ENCODE results near the gene MAP3K1. TPM values are rescaled to one million over a fixed set of nuclear protein-coding genes. Genes with fewer than 3 reads are reported as not detected.

MAP3K1 gene
- total RNA-seq, 1 donor from 2014 or later, result 26.3 TPM

DNA sequence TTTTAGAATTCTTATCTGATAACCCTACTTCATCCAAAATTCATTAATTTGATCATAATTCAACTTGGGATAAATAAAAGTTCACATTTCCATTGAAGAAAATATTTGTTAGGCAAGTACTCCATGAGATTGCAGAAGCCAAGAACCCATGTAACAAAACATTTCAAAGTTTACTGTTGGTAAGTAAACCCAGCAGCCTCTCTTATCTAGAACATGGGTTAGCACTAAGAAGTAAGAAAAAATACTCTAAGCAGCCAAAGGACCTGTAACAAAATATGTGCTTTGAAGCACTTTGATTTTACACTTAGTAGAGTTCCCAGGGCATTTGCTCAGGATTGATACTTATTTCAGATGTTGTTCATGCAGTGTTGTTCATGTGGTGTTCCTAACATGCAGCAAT is 8.7 kb downstream of the MAP3K1 start:
- TF ChIP-seq, protein P1, sequence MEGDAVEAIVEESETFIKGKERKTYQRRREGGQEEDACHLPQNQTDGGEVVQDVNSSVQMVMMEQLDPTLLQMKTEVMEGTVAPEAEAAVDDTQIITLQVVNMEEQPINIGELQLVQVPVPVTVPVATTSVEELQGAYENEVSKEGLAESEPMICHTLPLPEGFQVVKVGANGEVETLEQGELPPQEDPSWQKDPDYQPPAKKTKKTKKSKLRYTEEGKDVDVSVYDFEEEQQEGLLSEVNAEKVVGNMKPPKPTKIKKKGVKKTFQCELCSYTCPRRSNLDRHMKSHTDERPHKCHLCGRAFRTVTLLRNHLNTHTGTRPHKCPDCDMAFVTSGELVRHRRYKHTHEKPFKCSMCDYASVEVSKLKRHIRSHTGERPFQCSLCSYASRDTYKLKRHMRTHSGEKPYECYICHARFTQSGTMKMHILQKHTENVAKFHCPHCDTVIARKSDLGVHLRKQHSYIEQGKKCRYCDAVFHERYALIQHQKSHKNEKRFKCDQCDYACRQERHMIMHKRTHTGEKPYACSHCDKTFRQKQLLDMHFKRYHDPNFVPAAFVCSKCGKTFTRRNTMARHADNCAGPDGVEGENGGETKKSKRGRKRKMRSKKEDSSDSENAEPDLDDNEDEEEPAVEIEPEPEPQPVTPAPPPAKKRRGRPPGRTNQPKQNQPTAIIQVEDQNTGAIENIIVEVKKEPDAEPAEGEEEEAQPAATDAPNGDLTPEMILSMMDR (conservative IDR thresholded peaks at IDR 0.05), result no peak
- no peak for DNase-seq (ENCODE audit: low read depth, low spot score)
- Mint-ChIP-seq H3K36me3 (ENCODE audit: low read depth) (peaks cover 2% of the 10 kb centered on the region), H3K9me3 (no peaks in the 10 kb centered on the region), H3K27me3 (ENCODE audit: low read depth) (no peaks in the 10 kb centered on the region), H3K4me3 (no peak overlapping the region), H3K27ac (ENCODE audit: unreplicated experiment) (no peak overlapping the region), H3K4me1 (peaks cover 53% of the 10 kb centered on the region)

DNA sequence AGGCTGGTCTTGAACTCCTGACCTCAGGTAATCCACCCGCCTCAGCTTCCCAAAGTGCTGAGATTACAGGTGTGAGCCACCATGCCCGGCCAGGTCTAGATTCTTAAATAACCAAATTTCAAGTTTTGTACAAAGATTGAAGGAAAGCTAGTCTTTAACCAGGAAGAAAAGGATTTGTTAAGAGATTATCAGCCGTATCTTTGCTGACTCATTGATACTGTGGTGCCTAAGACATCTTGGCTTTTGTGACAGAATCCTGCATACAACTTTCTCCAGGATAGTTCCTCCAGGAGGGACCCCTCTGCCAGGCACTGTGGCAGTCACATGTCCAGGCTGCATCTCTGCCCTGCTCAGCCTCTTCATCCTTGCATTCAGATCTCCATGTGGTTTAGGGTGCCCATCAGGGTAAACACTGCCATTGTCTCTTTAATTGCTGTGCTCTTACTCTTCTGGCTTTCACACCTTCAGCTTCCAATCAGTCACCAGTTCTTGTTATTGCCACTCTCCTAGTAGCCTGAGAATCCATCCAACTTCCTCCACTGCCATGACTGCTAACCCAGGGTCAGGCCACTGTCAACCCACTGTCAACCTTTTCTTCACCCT is 10.0 kb downstream of the MAP3K1 start:
- H3K9me3 Mint-ChIP-seq, result no peaks in the 10 kb centered on the region
- TF ChIP-seq, protein P1 (conservative IDR thresholded peaks at IDR 0.05), result no peak
- peaks cover 52% of the 10 kb centered on the region for H3K4me1 Mint-ChIP-seq
- H3K27ac Mint-ChIP-seq (ENCODE audit: unreplicated experiment), result no peak overlapping the region
- H3K27me3 Mint-ChIP-seq (ENCODE audit: low read depth), result no peaks in the 10 kb centered on the region
- no peak overlapping the region for H3K4me3 Mint-ChIP-seq
- DNase-seq (ENCODE audit: low read depth, low spot score), result no peak
- H3K36me3 Mint-ChIP-seq (ENCODE audit: low read depth), result peaks cover 2% of the 10 kb centered on the region

DNA sequence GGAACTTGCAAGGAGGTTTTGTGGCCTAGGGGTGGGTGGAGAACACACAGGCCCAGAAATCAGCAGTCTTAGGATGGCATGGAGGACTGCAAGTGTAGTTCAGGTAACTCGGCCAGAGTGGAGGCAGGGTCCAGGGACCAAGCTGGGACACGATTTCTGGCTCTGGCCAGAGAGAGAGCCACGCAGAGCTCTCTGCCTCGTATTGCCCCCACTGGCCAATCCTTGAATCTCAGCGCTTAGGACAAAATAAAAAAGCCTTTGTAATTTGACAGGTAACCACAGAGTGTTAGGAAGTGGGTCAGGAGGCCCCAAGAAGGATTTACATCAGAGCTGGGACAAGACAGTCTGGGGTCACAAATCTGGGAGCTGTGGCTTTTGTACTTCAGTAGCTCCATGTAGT is 11.7 kb downstream of the MAP3K1 start:
- DNase-seq (ENCODE audit: low read depth, low spot score), result no peak
- H3K9me3 Mint-ChIP-seq, result no peaks in the 10 kb centered on the region
- TF ChIP-seq, protein P1 (conservative IDR thresholded peaks at IDR 0.05), result peak; percentile 51
- no peak overlapping the region for H3K27ac Mint-ChIP-seq (ENCODE audit: unreplicated experiment)
- H3K36me3 Mint-ChIP-seq (ENCODE audit: low read depth), result peaks cover 2% of the 10 kb centered on the region
- H3K4me1 Mint-ChIP-seq, result peaks cover 55% of the 10 kb centered on the region
- no peaks in the 10 kb centered on the region for H3K27me3 Mint-ChIP-seq (ENCODE audit: low read depth)
- H3K4me3 Mint-ChIP-seq, result no peak overlapping the region

DNA sequence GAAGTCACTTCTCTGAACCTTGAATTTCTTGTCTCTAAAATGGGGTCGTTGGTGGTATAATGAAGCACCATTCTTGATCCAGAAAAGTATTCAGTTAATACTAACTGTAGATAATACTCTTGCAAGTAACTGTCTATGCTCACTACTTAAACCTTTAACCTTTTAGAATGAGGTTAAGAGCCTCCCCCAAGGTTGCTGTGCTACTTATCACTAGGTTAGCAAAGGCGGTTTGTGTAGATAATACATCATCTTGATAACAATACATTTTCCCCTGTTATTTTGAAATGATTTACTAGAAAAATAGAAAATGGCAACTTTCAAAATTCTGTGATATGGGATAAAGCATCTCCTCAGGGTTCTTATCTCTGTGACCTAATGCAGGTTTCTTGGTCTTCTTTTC is 12.6 kb downstream of the MAP3K1 start:
- DNase-seq (ENCODE audit: low read depth, low spot score), result no peak
- no peak overlapping the region for H3K27ac Mint-ChIP-seq (ENCODE audit: unreplicated experiment)
- peaks cover 2% of the 10 kb centered on the region for H3K36me3 Mint-ChIP-seq (ENCODE audit: low read depth)
- H3K27me3 Mint-ChIP-seq (ENCODE audit: low read depth), result no peaks in the 10 kb centered on the region
- no peaks in the 10 kb centered on the region for H3K9me3 Mint-ChIP-seq
- no peak overlapping the region for H3K4me3 Mint-ChIP-seq
- TF ChIP-seq, protein P1 (conservative IDR thresholded peaks at IDR 0.05), result no peak
- H3K4me1 Mint-ChIP-seq, result peaks cover 53% of the 10 kb centered on the region

DNA sequence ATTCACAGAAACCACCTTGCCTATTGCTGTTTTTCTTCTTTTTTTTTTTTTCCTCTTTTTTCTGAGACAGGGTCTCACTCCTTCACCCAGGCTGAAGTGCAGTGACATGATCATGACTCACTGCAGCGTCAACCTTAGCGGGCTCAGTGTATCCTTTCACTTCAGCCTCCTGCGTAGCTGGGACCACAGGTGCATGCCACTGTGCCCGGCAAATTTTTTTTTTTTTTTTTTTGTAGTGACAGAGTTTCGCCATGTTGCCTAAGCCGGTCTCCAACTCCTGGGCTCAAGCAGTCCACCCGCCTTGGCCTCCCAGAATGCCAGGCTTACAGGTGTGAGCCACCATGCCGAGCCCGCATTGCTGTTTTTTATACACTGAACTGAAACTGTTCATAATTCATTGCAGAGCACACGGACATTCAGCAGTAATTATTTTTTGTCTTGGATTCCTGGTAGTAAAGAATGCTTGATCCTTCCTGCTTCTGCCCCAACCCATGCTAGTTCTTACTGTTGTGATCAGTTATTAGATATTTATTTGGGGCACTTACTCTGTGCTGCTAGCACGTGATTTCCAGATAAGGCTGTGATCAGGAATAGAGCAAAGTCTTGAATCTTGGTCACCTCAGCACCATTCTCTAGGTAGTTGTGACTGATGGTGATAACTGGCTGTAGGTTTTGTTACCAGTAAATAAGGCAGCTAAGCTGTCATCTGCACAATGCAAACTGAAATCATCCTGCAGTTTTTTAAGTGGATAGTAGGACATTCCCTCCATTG is 14.0 kb downstream of the MAP3K1 start:
- Mint-ChIP-seq H3K27me3 (ENCODE audit: low read depth) (no peaks in the 10 kb centered on the region), H3K27ac (ENCODE audit: unreplicated experiment) (no peak overlapping the region), H3K36me3 (ENCODE audit: low read depth) (no peaks in the 10 kb centered on the region), H3K4me3 (no peak overlapping the region), H3K4me1 (peaks cover 59% of the 10 kb centered on the region), H3K9me3 (no peaks in the 10 kb centered on the region)
- no peak for DNase-seq (ENCODE audit: low read depth, low spot score)
- TF ChIP-seq, protein P1 (conservative IDR thresholded peaks at IDR 0.05), result no peak

Measured in neural crest cell (in vitro differentiated cells).